HG03060 (cell line): ENCODE data around the gene STOX2.
"Not testable (repeated sequence)": the region's sequence is repeated elsewhere in the genome, so short reads cannot be mapped to it uniquely, and the experiment has no call there.

Source experiments
- ATAC-seq: cut with Tn5 transposase; IDR thresholded peaks from one replicate; pipeline ENCODE4 v1.9.1; 2021; ENCODE audit warnings: low read depth, moderate number of reproducible peaks; ENCODE audit not compliant: unreplicated experiment

Gene STOX2

GRCh38 chr4:183932576-183932975 lies 27.5 kb downstream of the STOX2 start:
- no peak for ATAC-seq

- no peak for ATAC-seq
Measured at GRCh38 chr4:183934761-183935160, 29.7 kb downstream of the STOX2 start.

- ATAC-seq = no peak
Measured at GRCh38 chr4:183935355-183936005, 30.4 kb downstream of the STOX2 start.

GRCh38 chr4:183936047-183936446 lies 30.9 kb downstream of the STOX2 start:
- ATAC-seq = no peak

- no peak for ATAC-seq
Measured at GRCh38 chr4:183936574-183937345, 31.7 kb downstream of the STOX2 start.

GRCh38 chr4:183940864-183941263 lies 35.8 kb downstream of the STOX2 start:
- no peak for ATAC-seq

GRCh38 chr4:183941964-183942363 lies 36.9 kb downstream of the STOX2 start:
- ATAC-seq = no peak

GRCh38 chr4:183945741-183946140 lies 40.6 kb downstream of the STOX2 start:
- no peak for ATAC-seq

- no peak for ATAC-seq
Measured at GRCh38 chr4:183950536-183950935, 45.4 kb downstream of the STOX2 start.

GRCh38 chr4:183952652-183953051 lies 47.5 kb downstream of the STOX2 start:
- not testable (repeated sequence) for ATAC-seq

- ATAC-seq = no peak
Measured at GRCh38 chr4:183959319-183960045, 54.4 kb downstream of the STOX2 start.

GRCh38 chr4:183960046-183960420 lies 54.9 kb downstream of the STOX2 start:
- ATAC-seq = no peak

- ATAC-seq = no peak
Measured at GRCh38 chr4:183960962-183961541, 55.9 kb downstream of the STOX2 start.

- no peak for ATAC-seq
Measured at GRCh38 chr4:183961795-183962194, 56.7 kb downstream of the STOX2 start.

- ATAC-seq = no peak
Measured at GRCh38 chr4:183962419-183962818, 57.3 kb downstream of the STOX2 start.

- no peak for ATAC-seq
Measured at GRCh38 chr4:183966371-183966770, 61.3 kb downstream of the STOX2 start.

- no peak for ATAC-seq
Measured at GRCh38 chr4:183967266-183967665, 62.2 kb downstream of the STOX2 start.

- no peak for ATAC-seq
Measured at GRCh38 chr4:183968502-183968901, 63.4 kb downstream of the STOX2 start.

GRCh38 chr4:183968931-183969330 lies 63.8 kb downstream of the STOX2 start:
- ATAC-seq = no peak

GRCh38 chr4:183969596-183969995 lies 64.5 kb downstream of the STOX2 start:
- ATAC-seq = no peak

GRCh38 chr4:183971929-183972490 lies 66.9 kb downstream of the STOX2 start:
- ATAC-seq = no peak
